ENCODE data around the gene CD300E.
"Not testable (repeated sequence)": the region's sequence is repeated elsewhere in the genome, so short reads cannot be mapped to it uniquely, and the experiment has no call there.

Gene CD300E

DNA sequence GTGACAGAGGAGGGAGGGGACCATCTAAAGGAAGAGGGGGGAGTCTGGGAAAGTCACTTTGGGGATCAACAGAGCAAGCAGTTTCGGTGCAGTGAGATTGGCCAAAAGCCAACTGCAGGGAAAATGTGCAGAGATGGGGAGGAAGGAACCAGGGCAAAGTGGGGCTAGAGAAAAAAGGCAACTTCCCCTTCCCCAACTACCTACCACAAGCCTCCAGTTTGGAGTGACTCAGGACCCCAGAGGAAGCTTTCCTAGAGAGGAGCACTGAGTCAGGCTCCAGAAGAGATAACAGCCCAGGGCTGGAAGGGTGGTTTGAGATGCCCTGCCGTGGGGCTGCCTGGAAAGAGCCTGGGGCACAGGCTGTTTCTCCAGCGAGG is 24.5 kb downstream of the CD300E start:
- Mint-ChIP-seq H3K36me3 (ENCODE audit: low read depth) (no peaks in the 10 kb centered on the region), H3K27me3 (peaks cover 20% of the 10 kb centered on the region), H3K4me1 (ENCODE audit: low read depth) (peaks cover 13% of the 10 kb centered on the region), H3K27ac (no peak overlapping the region), H3K9me3 (no peaks in the 10 kb centered on the region), H3K4me3 (no peak overlapping the region)
- no peak for DNase-seq

DNA sequence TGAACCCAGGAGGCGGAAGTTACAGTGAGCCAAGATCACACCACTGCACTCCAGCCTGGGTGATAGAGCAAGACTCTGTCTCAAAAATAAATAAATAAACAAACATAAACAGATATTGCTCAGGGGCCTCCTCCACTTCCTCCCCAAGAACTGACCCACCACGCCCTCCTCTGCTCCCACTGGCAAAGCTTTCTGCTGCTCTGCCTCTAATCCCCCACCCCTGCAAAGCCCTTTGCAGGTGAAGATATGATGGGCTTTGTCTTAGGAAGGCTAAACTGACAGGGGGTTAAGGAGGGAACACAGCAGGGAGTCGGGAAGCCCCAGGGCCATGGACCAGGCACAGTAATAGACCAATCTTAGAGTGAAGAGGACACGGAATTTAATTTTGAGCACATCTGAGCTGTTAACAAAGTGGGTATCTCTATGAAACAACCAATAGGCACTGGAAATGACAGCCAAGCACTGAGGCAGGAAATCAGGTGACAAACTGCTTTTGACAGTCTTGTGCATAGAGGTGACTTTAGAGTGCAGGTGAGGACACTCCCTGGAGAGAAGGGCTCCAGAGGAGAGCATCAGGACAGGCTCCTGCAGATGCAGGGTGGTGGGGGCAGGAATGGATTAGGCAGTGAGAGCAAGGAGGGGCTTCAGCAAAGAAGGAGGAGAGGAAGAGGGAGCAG is 25.1 kb downstream of the CD300E start:
- H3K4me1 Mint-ChIP-seq (ENCODE audit: low read depth) = peaks cover 13% of the 10 kb centered on the region
- H3K27me3 Mint-ChIP-seq = peaks cover 20% of the 10 kb centered on the region
- DNase-seq = no peak
- no peaks in the 10 kb centered on the region for H3K36me3 Mint-ChIP-seq (ENCODE audit: low read depth)
- H3K27ac Mint-ChIP-seq = no peak overlapping the region
- no peaks in the 10 kb centered on the region for H3K9me3 Mint-ChIP-seq
- H3K4me3 Mint-ChIP-seq = no peak overlapping the region

DNA sequence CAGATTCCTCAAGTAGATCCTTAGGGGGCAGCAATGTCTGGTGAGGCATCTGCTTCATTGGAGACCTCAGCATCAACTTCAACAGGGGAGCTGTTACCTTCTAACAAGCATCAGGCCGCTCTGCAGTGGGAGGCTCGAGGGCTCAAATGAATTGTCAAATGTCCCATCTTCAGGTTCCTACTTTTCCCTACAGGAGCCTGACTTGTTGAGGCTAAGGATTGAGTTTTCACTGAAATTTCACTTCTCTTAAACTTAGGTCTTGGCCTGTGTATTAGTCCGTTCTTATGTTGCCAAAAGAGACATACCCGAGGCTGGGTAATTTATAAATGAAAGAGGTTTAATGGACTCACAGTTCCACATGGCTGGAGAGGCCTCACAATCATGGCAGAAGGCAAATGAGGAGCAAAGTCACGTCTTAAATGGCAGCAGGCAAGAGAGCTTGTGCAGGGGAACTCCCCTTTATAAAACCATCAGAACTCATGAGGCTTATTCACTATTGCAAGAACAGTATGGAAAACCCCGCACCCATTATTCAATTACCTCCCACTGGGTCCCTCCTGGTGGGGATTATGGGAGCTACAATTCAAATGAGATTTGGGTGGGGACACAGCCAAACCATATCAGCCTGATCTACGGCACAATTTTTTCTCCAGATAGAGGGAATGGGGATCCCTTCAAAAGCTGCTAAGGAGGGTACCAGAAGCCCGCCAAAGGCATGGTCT is 26.3 kb downstream of the CD300E start:
- Mint-ChIP-seq H3K9me3 (no peaks in the 10 kb centered on the region), H3K4me1 (ENCODE audit: low read depth) (peaks cover 16% of the 10 kb centered on the region), H3K27me3 (peaks cover 19% of the 10 kb centered on the region), H3K36me3 (ENCODE audit: low read depth) (no peaks in the 10 kb centered on the region), H3K4me3 (no peak overlapping the region), H3K27ac (no peak overlapping the region)
- no peak for DNase-seq

DNA sequence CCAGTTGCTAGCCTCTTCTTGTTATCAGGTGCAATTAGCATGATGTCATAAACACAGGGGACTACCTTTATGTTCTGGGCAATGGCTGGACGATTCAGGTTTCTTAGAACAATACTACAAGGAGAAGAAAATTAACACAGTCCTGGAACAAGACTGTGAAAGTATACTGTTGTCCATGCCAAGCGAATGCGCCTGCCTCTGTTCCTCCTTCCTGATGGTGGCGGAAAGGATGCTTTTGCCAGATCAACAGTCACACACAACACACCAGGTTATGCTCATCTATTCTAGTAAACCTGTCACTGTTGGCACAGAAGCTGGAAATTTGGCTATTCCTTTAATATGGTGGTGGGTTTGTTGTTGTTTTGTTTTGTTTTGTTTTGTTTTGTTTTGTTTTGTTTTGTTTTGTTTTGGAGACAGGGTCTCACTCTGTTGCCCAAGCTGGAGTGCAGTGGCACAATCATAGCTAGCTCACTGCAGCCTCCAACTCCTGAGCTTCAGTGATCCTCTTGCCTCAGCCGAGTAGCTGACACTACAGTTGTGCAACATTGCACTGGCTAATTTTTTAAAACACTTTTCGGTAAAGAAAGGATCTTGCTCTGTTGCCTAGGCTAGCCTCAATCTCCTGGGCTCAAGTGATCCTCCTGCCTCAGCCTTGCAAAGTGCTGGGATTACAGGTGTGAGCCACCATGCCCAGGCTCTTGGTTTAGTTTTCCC is 28.3 kb downstream of the CD300E start:
- DNase-seq = no peak
- no peaks in the 10 kb centered on the region for H3K36me3 Mint-ChIP-seq (ENCODE audit: low read depth)
- H3K27me3 Mint-ChIP-seq = peaks cover 21% of the 10 kb centered on the region
- no peak overlapping the region for H3K27ac Mint-ChIP-seq
- H3K4me3 Mint-ChIP-seq = no peak overlapping the region
- H3K4me1 Mint-ChIP-seq (ENCODE audit: low read depth) = peaks cover 21% of the 10 kb centered on the region
- no peaks in the 10 kb centered on the region for H3K9me3 Mint-ChIP-seq

DNA sequence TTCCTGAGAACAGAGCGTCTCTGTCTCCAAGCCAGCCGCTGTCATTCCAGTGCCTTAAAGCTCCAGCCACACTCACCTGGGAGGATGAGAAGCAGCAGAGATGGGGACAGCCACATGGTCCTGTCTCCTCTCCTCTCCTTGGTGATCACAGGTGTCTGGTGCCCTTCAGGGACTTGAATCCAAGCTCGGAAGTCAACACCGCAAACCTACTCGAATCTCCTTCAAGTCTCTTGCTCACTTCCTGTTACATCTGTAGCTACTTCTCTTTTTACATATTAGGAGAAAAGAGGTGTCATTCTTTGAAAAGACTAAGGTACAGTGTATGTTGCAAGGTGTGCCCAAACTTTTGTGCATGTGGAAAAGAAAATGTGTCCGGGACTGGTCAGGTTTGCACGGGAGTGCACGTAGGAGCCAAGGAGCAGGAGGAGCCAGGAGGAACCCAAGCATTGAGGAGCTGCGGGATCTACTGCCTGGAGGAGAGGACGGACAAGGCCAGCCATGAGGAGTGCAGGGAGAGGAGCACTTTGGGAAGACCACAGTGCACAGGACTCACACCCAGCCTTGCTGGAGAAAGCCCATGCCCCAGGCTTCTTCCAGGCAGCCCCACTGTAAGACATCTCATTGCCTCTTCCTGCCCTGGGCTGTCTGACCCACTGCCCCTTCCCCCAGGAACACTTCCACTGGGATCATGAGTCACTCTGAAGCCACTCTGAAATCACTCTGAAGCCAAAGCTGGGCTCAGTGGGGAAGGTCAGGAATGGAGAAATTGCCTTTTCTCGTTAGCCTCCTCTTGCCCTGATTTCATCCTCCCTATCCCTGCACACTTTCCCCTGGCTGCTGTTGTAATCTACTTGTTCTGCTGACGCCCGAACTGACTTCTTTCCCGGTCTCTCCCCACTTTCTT is 31.2 kb downstream of the CD300E start, which contains the start of gene CD300LD:
Gene CD300LD (minus strand): TSS at position 197 of the 904 bp plus-strand sequence. CDS start 81 bp downstream, at position 116.
- Mint-ChIP-seq H3K36me3 (ENCODE audit: low read depth) (no peaks in the 10 kb centered on the region), H3K27ac (peak within 1 kb of the TSS; percentile 2), H3K4me1 (ENCODE audit: low read depth) (peaks cover 12% of the 10 kb centered on the region), H3K27me3 (peaks cover 23% of the 10 kb centered on the region), H3K4me3 (no peak within 1 kb of the TSS), H3K9me3 (no peaks in the 10 kb centered on the region)
- no peak for DNase-seq

DNA sequence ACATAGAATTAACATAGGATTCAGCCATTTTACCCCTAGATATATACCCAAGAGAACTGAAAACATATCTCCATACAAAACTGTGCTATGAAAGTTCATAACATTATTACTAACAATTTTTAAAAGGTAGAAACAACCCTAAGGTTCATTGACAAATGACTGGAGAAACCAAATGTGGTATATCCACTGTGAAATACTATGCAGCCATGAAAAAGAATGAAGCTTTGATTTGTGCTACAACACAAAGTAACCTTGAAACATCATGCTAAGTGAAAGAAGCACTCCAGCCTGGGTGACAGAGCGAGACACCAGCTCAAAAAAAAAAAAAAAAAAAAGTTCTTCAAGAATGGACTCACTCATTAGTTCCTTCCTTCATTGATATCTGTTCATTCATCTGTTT is 32.0 kb downstream of the CD300E start:
- peaks cover 12% of the 10 kb centered on the region for H3K4me1 Mint-ChIP-seq (ENCODE audit: low read depth)
- DNase-seq = no peak
- no peaks in the 10 kb centered on the region for H3K36me3 Mint-ChIP-seq (ENCODE audit: low read depth)
- no peak overlapping the region for H3K27ac Mint-ChIP-seq
- H3K4me3 Mint-ChIP-seq = no peak overlapping the region
- H3K9me3 Mint-ChIP-seq = no peaks in the 10 kb centered on the region
- peaks cover 26% of the 10 kb centered on the region for H3K27me3 Mint-ChIP-seq

DNA sequence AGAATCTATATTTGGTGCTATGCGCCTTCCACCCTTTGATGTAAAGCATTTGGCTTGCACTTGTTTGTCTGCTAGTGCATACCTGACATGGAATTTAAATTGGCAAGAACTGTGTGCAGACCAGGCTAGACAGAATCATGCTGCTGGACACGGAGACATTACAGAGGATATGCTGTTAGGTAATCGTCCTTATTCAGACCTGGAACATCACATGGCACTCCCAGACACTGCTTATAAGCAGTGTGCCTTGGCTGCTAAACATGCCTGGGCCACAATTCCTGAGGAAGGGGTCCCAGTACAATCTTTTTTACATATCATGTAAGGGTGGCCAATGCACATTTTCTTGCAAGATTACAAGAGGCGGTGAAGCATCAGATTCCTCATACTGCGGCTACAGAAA is 37.8 kb downstream of the CD300E start:
- Mint-ChIP-seq H3K27me3 (peaks cover 14% of the 10 kb centered on the region), H3K27ac (no peak overlapping the region), H3K9me3 (no peaks in the 10 kb centered on the region), H3K4me1 (ENCODE audit: low read depth) (no peaks in the 10 kb centered on the region), H3K4me3 (no peak overlapping the region), H3K36me3 (ENCODE audit: low read depth) (no peaks in the 10 kb centered on the region)
- DNase-seq = no peak

DNA sequence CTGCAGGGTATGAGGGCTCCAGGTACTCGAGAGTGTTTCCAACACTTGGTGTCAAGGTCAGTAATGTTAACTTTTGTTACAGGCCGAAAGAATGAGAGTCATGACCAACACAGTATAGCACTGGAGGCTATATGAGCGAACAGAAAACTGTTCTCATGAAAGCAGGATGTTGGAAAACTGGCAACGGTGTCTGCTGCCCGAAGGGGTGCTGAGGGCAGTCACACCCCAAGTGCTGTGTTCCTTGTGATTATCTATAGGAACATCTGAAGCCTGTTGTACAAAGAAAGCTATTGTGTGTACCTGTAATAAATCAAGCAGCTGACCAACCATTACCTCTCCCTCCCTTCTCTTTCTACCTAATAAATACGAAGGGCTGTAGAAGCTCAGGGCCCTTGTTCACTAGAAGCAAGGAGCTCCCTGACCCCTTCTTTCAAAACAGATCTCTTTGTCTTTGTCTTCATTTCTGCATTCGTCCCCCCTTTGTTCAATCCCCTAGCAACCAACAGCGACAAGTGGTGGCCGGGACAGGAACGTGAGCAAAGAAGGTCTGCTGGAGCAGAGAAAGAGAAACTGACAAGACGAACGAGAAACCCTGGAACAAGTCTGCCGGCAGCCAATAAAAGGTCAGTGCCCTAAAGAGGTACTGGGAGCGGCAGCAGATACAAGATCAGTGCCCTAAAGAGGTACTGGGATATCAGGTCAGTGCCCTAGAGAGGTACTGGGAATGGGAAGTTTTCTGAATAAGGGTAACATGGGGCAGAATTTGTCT is 39.1 kb downstream of the CD300E start:
- no peaks in the 10 kb centered on the region for H3K36me3 Mint-ChIP-seq (ENCODE audit: low read depth)
- H3K4me1 Mint-ChIP-seq (ENCODE audit: low read depth) = peaks cover 6% of the 10 kb centered on the region
- H3K27me3 Mint-ChIP-seq = peaks cover 10% of the 10 kb centered on the region
- H3K27ac Mint-ChIP-seq = no peak overlapping the region
- no peak for DNase-seq
- no peak overlapping the region for H3K4me3 Mint-ChIP-seq
- H3K9me3 Mint-ChIP-seq = no peaks in the 10 kb centered on the region

DNA sequence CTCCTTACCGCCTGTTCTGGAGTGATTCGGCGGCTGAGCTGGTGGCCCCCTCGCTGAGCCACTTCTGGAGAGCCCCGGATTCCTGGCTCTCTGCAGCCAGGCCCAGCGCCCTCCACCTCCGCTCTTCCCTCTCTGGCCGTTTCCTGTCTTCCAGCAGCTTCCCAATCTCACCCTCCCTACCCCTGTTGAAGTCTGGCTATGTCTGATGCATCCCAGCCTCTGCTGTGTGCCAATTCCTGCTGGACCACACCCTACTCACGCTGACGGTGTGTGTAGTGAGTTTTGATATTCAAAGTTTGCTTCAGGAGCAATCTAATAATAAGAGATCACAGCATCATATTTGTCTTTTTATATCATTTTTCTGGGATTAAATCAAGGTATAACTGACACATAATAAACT is 40.9 kb downstream of the CD300E start:
- H3K9me3 Mint-ChIP-seq = no peaks in the 10 kb centered on the region
- H3K4me3 Mint-ChIP-seq = no peak overlapping the region
- peaks cover 6% of the 10 kb centered on the region for H3K4me1 Mint-ChIP-seq (ENCODE audit: low read depth)
- H3K36me3 Mint-ChIP-seq (ENCODE audit: low read depth) = no peaks in the 10 kb centered on the region
- H3K27me3 Mint-ChIP-seq = peaks cover 3% of the 10 kb centered on the region
- H3K27ac Mint-ChIP-seq = no peak overlapping the region
- DNase-seq = no peak

DNA sequence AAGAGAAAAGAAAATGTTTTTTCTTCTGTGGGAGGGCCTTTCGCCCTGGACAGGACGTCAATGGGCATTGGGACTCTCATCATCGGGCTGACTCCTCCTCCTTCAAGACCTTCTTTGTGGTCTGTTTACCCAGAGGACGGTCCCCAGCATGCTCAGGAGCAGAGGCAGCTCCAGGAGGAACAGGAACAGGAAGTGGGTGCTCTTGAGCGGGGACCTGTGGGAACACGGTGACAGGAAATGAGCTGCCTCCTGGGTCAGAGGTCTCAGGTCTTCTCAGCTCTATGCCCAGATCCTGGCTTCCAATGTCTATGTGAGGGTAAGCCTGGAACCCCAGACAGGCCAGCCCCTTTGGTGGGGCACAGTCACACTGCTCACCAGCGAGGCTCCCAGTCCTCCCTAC is 43.6 kb downstream of the CD300E start:
- DNase-seq = no peak
- Mint-ChIP-seq H3K27ac (no peak overlapping the region), H3K4me3 (no peak overlapping the region), H3K36me3 (ENCODE audit: low read depth) (no peaks in the 10 kb centered on the region), H3K9me3 (no peaks in the 10 kb centered on the region), H3K27me3 (peaks cover 5% of the 10 kb centered on the region), H3K4me1 (ENCODE audit: low read depth) (peaks cover 6% of the 10 kb centered on the region)

DNA sequence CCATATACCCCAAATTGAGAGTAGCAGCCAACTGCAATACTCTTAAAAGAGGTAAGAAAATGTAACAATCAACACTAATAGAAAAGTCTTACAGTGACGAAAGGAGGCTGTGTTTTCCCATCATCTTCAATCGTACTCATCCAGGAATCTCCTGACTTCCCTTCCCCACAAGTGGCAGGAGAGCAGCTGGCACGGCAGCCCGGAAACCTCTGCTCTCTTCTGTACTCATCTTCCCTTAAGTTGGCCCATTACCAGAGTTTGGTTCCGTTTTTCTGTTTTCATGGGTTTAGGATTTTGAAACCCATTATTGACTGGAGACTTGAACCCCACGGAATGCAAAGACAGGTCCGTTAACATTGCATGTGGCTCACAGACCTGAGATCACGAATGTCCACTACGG is 44.6 kb downstream of the CD300E start:
- Mint-ChIP-seq H3K36me3 (ENCODE audit: low read depth) (no peaks in the 10 kb centered on the region), H3K4me1 (ENCODE audit: low read depth) (peaks cover 6% of the 10 kb centered on the region), H3K27me3 (peaks cover 7% of the 10 kb centered on the region), H3K27ac (no peak overlapping the region), H3K9me3 (no peaks in the 10 kb centered on the region), H3K4me3 (no peak overlapping the region)
- DNase-seq = no peak

DNA sequence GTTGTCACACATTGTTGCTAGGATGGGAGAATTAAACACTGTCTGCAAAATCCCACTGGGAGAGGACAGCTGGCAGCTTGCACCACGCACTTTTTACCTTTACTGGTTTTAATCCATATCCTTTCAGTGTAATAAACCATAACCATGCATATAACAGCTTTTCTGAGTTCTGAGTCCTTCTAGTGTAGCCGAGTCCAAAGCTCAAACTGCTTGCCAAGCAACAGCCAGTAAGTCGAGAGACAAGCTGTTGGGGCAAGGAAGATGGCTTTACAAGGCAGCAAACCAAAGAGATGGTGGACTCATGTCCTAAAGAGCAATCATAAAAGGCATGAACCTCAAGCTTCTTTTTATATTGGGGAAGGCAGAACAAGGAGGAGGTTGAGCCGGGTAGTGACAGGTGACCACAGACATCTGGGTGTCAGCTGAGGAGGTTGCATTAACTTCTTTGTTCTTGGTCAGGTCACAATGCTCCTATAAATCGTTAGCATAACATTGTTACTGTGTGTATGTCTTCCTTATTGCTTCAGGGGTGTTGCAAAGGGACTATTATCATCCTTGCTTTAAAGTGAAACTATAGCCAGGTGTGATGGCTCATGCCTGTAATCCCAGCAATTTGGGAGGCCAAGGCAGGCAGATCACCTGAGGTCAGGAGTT is 48.9 kb downstream of the CD300E start:
- Mint-ChIP-seq H3K4me3 (no peak overlapping the region), H3K4me1 (ENCODE audit: low read depth) (peaks cover 9% of the 10 kb centered on the region), H3K36me3 (ENCODE audit: low read depth) (no peaks in the 10 kb centered on the region), H3K9me3 (no peaks in the 10 kb centered on the region), H3K27ac (no peak overlapping the region), H3K27me3 (peaks cover 14% of the 10 kb centered on the region)
- DNase-seq = no peak

DNA sequence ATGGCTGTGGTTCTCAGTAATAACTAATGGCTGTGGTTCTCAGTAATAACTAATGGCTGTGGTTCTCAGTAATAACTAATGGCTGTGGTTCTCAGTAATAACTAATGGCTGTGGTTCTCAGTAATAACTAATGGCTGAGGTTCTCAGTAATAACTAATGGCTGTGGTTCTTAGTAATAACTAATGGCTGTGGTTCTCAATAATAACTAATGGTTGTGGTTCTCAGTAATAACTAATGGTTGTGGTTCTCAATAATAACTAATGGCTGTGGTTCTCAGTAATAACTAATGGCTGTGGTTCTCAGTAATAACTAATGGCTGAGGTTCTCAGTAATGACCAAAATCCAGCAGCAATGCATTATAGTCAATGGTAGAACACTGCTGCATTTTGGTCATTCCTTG is 49.9 kb downstream of the CD300E start:
- not testable (repeated sequence) for DNase-seq; H3K9me3 Mint-ChIP-seq; H3K36me3 Mint-ChIP-seq (ENCODE audit: low read depth); H3K4me3 Mint-ChIP-seq; H3K27ac Mint-ChIP-seq
- Mint-ChIP-seq H3K4me1 (ENCODE audit: low read depth) (peaks cover 19% of the 10 kb centered on the region), H3K27me3 (peaks cover 20% of the 10 kb centered on the region)

All from activated T-cell treated with anti-CD3 and anti-CD28 coated beads, Interleukin-2, amount 50 U/mL, for 24 hours (primary cell).